CD8-positive, alpha-beta memory T cell (primary cell): ENCODE data around the gene MARCOL. TPM values are rescaled to one million over a fixed set of nuclear protein-coding genes. Genes with fewer than 3 reads are reported as not detected.

Source experiments
- CTCF ChIA-PET: fragments of 350-600 bp; sonication (Branson Sonifier 250); formaldehyde crosslinking; loops from one replicate; lab custom pipeline; 2021; ENCODE audit warnings: antibody characterized with exemption; lab: Charles Lee
- POLR2A ChIA-PET: fragments of 350-600 bp; sonication (Branson Sonifier 250); formaldehyde crosslinking; loops from one replicate; lab custom pipeline; 2021; ENCODE audit warnings: antibody characterized with exemption; lab: Charles Lee
- DNase-seq, 5 donors: peaks; one replicate each; pipeline versions ENCODE4 v3.0.0 to v3.0.0-alpha.2; 2020 to 2022; ENCODE audit warnings: mixed read lengths in 1 of 5
- H3K27ac ChIP-seq: one replicate; pipeline ENCODE4 v1.7.0; 2013; ENCODE audit warnings: low read depth, mild to moderate bottlenecking, low read length, moderate library complexity
- H3K27me3 ChIP-seq: 2 replicates; pipeline ENCODE4 v1.7.0; 2013; ENCODE audit warnings: low read length, mild to moderate bottlenecking; ENCODE audit not compliant: insufficient read depth, poor library complexity, severe bottlenecking
- H3K36me3 ChIP-seq: 2 replicates; pipeline ENCODE4 v1.7.0; 2013; ENCODE audit warnings: mild to moderate bottlenecking, low read length, moderate library complexity; ENCODE audit not compliant: insufficient read depth
- H3K4me1 ChIP-seq: 2 replicates; pipeline ENCODE4 v1.7.0; 2013; ENCODE audit warnings: mild to moderate bottlenecking, low read length, moderate library complexity; ENCODE audit not compliant: insufficient read depth
- H3K4me3 ChIP-seq: 2 replicates; pipeline ENCODE4 v1.7.0; 2013; ENCODE audit warnings: mild to moderate bottlenecking, low read length
- H3K9me3 ChIP-seq: 2 replicates; pipeline ENCODE4 v1.7.0; 2013; ENCODE audit warnings: mild to moderate bottlenecking, low read length
- H3K27ac Mint-ChIP-seq, 8 donors: one replicate each; pipeline ENCODE4 v1.8.0; 2020 to 2021; ENCODE audit warnings: mixed read lengths in 8 of 8, mild to moderate bottlenecking in 6 of 8, inconsistent platforms in 3 of 8, moderate library complexity in 3 of 8
- H3K27me3 Mint-ChIP-seq, 2 donors: one replicate each; pipeline ENCODE4 v1.8.0; 2020 to 2021; ENCODE audit warnings: mixed read lengths in 2 of 2, mild to moderate bottlenecking in 1 of 2, moderate library complexity in 1 of 2
- H3K36me3 Mint-ChIP-seq, 3 donors: one replicate each; pipeline ENCODE4 v1.8.0; 2020 to 2021; ENCODE audit warnings: mixed read lengths in 3 of 3, inconsistent platforms in 1 of 3, mild to moderate bottlenecking in 1 of 3
- H3K4me1 Mint-ChIP-seq, 3 donors: one replicate each; pipeline ENCODE4 v1.8.0; 2020 to 2021; ENCODE audit warnings: mixed read lengths in 3 of 3, inconsistent platforms in 1 of 3, mild to moderate bottlenecking in 1 of 3
- H3K4me3 Mint-ChIP-seq, 7 donors: one replicate each; pipeline ENCODE4 v1.8.0; 2020 to 2021; ENCODE audit warnings: mixed read lengths in 7 of 7, mild to moderate bottlenecking in 6 of 7, moderate library complexity in 4 of 7, inconsistent platforms in 2 of 7
- H3K9me3 Mint-ChIP-seq, 5 donors: one replicate each; pipeline ENCODE4 v1.8.0; 2020 to 2022; ENCODE audit warnings: mixed read lengths in 5 of 5, mild to moderate bottlenecking in 3 of 5, moderate library complexity in 2 of 5, inconsistent platforms in 1 of 5
- polyA plus RNA-seq: library from polyadenylated mRNA; unstranded; fragments of 300-500 nt; fragmentation: Illumina TruSeq; gene quantifications from one replicate; pipeline ENCODE4 v1.2.3, GENCODE V29; 2021
- total RNA-seq, 2 experiments: library from RNA; stranded (reverse); gene quantifications; one replicate each; pipeline ENCODE4 v1.2.3, GENCODE V29; 2021

Gene MARCOL, protein sequence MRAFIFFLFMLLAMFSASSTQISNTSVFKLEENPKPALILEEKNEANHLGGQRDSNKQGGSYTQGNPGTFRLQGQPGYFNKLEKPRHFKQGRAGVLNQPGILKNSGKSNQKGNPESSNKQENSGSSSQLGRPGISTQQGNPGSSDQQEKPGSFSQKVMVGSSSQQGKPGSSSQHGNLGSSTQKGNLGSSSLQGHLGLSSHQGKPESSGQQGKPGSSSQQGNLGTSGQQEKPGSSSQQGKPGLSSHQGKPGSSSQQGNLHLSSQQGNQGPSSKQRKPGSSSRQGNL
- total RNA-seq (not detected), polyA plus RNA-seq (not detected)

DNA sequence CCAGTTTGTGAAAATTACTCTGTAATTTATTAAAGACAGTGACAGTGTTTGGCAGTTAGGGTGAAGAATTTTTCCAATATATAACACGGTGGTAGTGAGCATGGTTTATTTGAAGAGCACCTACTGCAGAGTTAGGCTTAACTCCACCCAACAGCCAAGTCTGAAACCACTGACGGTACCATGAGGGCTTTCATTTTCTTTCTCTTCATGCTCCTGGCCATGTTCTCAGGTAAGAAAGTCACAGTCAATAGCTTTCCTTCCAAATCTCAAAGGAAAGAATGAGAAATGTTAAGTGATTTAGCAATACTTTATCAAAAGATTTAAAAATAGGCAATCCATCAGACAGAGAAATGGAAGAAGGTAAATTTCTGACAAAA lies at the start of gene MARCOL:
Gene MARCOL, plus strand, starts transcription at position 108 of the 377 bp plus-strand sequence. Its CDS starts 73 bp downstream, at position 181.
- Mint-ChIP-seq H3K27me3 (peaks cover 0 to 4% of the 10 kb centered on the region in 2 donors), H3K9me3 (no peaks in the 10 kb centered on the region), H3K36me3 (no peaks in the 10 kb centered on the region), H3K4me1 (no peaks in the 10 kb centered on the region), H3K27ac (no peak within 1 kb of the TSS), H3K4me3 (no peak within 1 kb of the TSS)
- Histone ChIP-seq H3K9me3 (no peaks in the 10 kb centered on the region), H3K36me3 (no peaks in the 10 kb centered on the region), H3K27ac (no peak within 1 kb of the TSS), H3K4me1 (no peaks in the 10 kb centered on the region), H3K27me3 (no peaks in the 10 kb centered on the region), H3K4me3 (no peak within 1 kb of the TSS)
- POLR2A ChIA-PET = no interaction called here
- CTCF ChIA-PET = no interaction called here
- no peak for DNase-seq

DNA sequence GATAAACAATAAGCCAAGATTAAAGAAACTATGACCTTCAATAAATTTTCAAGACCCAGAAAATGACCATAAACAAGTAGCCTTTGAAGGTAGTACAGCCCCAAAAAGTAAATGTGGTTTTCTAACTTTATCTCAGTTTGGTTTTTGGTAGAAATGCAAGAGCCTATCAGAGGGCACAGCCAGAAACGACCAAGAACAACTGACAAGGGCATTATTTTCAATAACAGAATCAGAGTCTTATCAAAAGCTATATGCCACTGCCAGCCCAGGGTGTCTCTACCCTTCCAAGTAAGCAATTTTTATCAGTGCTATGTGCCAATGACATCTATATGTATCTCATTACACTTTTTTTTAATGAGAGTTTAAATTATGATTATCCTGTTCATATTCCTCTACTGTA lies 47.3 kb upstream of the MARCOL start:
- Histone ChIP-seq H3K27ac (no peak overlapping the region), H3K4me1 (no peaks in the 10 kb centered on the region), H3K36me3 (no peaks in the 10 kb centered on the region), H3K27me3 (no peaks in the 10 kb centered on the region), H3K4me3 (no peak overlapping the region), H3K9me3 (no peaks in the 10 kb centered on the region)
- no peak overlapping the region for H3K4me3 Mint-ChIP-seq
- ChIA-PET CTCF (no interaction called here), POLR2A (no interaction called here)
- H3K9me3 Mint-ChIP-seq = no peaks in the 10 kb centered on the region
- H3K27me3 Mint-ChIP-seq = peaks cover 0 to 2% of the 10 kb centered on the region in 2 donors
- H3K36me3 Mint-ChIP-seq = no peaks in the 10 kb centered on the region
- H3K4me1 Mint-ChIP-seq = no peaks in the 10 kb centered on the region
- H3K27ac Mint-ChIP-seq = no peak overlapping the region
- no peak for DNase-seq

DNA sequence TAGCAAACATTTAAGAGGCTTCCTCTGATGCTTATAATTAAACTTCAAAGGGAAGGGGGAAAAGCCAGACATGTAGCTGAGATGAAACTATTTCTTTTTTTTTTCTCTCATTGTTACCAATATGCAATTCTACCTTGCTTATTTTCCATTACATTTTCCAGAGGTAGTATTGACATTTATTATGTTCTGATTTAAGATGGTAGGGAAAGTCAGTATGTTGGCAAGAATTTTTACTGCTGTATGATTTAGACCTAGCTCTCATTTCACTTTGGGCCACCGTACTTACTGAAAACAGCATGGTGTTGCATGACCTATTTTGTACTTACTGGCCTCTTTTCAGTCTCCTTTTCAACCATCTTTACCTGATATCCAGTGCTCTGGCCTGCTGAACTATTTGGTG lies 45.1 kb upstream of the MARCOL start:
- H3K4me1 Mint-ChIP-seq = no peaks in the 10 kb centered on the region
- H3K36me3 Mint-ChIP-seq = no peaks in the 10 kb centered on the region
- H3K9me3 ChIP-seq = no peaks in the 10 kb centered on the region
- no peaks in the 10 kb centered on the region for H3K27me3 ChIP-seq
- no peak overlapping the region for H3K4me3 ChIP-seq
- no peaks in the 10 kb centered on the region for H3K9me3 Mint-ChIP-seq
- POLR2A ChIA-PET = no interaction called here
- H3K4me1 ChIP-seq = no peaks in the 10 kb centered on the region
- no peak overlapping the region for H3K27ac ChIP-seq
- DNase-seq = no peak
- H3K27ac Mint-ChIP-seq = no peak overlapping the region
- peaks cover 0 to 2% of the 10 kb centered on the region in 2 donors for H3K27me3 Mint-ChIP-seq
- no peak overlapping the region for H3K4me3 Mint-ChIP-seq
- no peaks in the 10 kb centered on the region for H3K36me3 ChIP-seq
- CTCF ChIA-PET = no interaction called here

DNA sequence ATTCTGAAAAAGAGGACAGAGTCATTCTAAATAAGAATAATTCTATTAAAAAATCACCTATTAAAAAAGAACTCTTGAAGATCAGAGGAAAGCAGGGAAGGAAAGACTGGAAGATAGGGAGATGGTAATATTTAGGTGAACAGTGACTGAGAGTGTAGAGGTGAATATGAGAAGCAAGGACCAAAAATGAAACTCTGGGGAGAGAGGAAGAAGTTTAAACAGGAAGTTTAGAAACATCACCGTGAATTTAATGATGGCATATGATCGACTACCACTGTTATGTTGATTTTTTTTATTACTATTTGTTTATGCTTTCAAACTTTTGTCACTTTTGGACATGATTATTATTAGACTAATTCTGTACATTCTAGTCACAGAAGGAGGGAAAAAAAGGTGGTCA lies 37.2 kb upstream of the MARCOL start:
- CTCF ChIA-PET = no interaction called here
- DNase-seq = no peak
- POLR2A ChIA-PET = no interaction called here

DNA sequence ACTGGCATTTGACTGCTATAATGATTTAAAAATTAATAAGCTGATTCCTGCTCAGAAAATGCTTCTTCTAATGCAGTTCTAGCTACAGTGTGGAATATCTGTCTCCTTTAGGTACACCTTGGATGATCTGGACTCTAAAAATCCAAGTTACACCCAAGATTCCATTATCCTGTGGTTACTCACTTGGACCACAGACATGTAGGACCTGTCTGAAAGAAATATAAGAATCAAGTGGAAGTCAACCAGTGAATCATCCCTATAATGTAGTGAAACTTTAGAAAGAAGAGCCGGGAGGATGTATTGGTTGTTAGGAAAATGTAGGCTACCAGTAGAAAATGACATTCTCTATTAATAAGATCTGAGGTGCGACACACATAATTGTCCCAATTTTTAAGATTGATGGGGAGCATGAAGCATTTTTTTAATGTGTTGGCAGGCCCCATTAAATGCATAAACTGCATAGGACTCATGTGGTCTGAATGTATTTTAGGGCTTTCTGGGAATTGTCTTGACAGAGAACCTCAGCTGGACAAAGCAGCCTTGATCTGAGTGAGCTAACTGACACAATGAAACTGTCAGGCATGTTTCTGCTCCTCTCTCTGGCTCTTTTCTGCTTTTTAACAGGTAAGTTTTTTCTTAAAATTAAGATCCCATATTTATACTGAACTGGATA lies 35.7 kb upstream of the MARCOL start, which contains the start of gene SPINK6:
Gene SPINK6, plus strand, starts transcription at position 512 of the 673 bp plus-strand sequence. Its CDS starts 55 bp downstream, at position 567.
- Histone ChIP-seq H3K27ac (no peak within 1 kb of the TSS), H3K9me3 (no peaks in the 10 kb centered on the region), H3K4me3 (no peak within 1 kb of the TSS), H3K36me3 (no peaks in the 10 kb centered on the region), H3K27me3 (no peaks in the 10 kb centered on the region), H3K4me1 (no peaks in the 10 kb centered on the region)
- ChIA-PET CTCF (no interaction called here), POLR2A (no interaction called here)
- no peaks in the 10 kb centered on the region for H3K4me1 Mint-ChIP-seq
- no peak within 1 kb of the TSS for H3K27ac Mint-ChIP-seq
- no peak within 1 kb of the TSS for H3K4me3 Mint-ChIP-seq
- H3K36me3 Mint-ChIP-seq = no peaks in the 10 kb centered on the region
- H3K9me3 Mint-ChIP-seq = no peaks in the 10 kb centered on the region
- DNase-seq = no peak
- H3K27me3 Mint-ChIP-seq = peaks cover 2 to 10% of the 10 kb centered on the region in 2 donors

More for the DNA sequence above, 37.2 kb upstream of the MARCOL start:
- H3K36me3 ChIP-seq = no peaks in the 10 kb centered on the region
- H3K9me3 ChIP-seq = no peaks in the 10 kb centered on the region
- Mint-ChIP-seq H3K9me3 (no peaks in the 10 kb centered on the region), H3K27ac (no peak overlapping the region), H3K27me3 (peaks cover 2 to 6% of the 10 kb centered on the region in 2 donors), H3K4me3 (no peak overlapping the region), H3K36me3 (no peaks in the 10 kb centered on the region), H3K4me1 (no peaks in the 10 kb centered on the region)
- H3K4me1 ChIP-seq = no peaks in the 10 kb centered on the region
- H3K27ac ChIP-seq = no peak overlapping the region
- no peak overlapping the region for H3K4me3 ChIP-seq
- H3K27me3 ChIP-seq = no peaks in the 10 kb centered on the region

DNA sequence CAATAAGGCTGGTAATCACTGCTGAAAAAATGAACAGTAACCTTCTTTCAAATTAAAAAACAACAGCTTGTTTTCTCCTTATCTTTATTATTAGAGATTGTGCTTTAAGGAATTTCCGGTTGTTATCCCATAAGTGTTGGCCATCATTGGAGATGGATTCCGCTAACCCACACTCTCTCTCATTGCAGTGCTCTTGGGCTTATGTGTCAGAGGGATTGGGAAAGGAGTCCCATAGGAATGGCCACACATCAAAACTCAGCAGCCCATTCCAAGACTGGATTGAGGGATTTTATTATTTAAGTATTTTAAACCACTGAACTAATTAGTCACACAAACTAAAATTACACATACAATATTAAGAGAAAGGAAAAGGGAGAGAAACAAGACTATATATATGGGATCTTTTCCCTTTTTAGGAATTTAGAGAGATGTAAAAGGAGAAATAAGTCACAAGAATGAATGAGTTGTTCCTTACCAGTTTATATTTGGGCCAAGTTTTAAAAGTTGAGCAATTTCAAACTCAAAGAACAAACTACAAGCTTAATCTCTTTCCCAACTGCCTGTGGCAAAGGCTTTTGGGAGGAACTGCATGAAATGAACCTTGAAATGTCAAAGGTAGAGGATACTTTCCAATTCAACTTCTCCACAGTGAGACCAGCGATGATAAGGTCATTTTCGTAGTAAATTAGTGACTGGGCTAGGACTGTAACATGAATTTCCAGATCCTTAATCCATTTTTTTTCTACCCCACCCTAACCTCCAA lies 33.1 kb upstream of the MARCOL start:
- no peak overlapping the region for H3K27ac Mint-ChIP-seq
- H3K4me3 Mint-ChIP-seq = no peak overlapping the region
- POLR2A ChIA-PET = no interaction called here
- Histone ChIP-seq H3K27me3 (no peaks in the 10 kb centered on the region), H3K4me1 (no peaks in the 10 kb centered on the region), H3K4me3 (no peak overlapping the region), H3K36me3 (no peaks in the 10 kb centered on the region), H3K27ac (no peak overlapping the region), H3K9me3 (no peaks in the 10 kb centered on the region)
- CTCF ChIA-PET = no interaction called here
- H3K4me1 Mint-ChIP-seq = no peaks in the 10 kb centered on the region
- no peaks in the 10 kb centered on the region for H3K36me3 Mint-ChIP-seq
- no peak for DNase-seq
- no peaks in the 10 kb centered on the region for H3K9me3 Mint-ChIP-seq
- H3K27me3 Mint-ChIP-seq = peaks cover 2 to 10% of the 10 kb centered on the region in 2 donors

DNA sequence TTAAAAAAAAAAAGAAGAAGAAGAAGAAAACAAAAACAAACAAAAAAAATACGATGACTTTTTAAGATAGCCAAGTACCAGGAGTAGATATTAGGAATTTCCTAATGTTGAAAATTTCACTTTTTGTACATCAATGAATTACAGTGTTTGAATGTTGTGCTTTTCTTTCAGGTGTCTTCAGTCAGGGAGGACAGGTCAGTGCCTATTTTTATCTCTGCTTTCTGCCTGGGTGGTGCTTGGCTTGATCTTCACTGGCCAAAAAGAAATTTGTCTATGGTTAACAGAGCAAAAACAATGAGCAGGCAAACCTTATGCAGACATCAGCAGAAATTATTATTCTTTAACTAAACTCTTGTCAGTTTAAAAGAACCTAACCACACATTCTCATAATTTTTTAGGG lies 32.5 kb upstream of the MARCOL start:
- no peaks in the 10 kb centered on the region for H3K4me1 ChIP-seq
- no peaks in the 10 kb centered on the region for H3K9me3 ChIP-seq
- ChIA-PET CTCF (no interaction called here), POLR2A (no interaction called here)
- H3K27ac ChIP-seq = no peak overlapping the region
- H3K27ac Mint-ChIP-seq = no peak overlapping the region
- no peaks in the 10 kb centered on the region for H3K36me3 ChIP-seq
- H3K27me3 Mint-ChIP-seq = peaks cover 2 to 10% of the 10 kb centered on the region in 2 donors
- no peak overlapping the region for H3K4me3 Mint-ChIP-seq
- no peak overlapping the region for H3K4me3 ChIP-seq
- no peak for DNase-seq
- no peaks in the 10 kb centered on the region for H3K36me3 Mint-ChIP-seq
- no peaks in the 10 kb centered on the region for H3K27me3 ChIP-seq
- H3K4me1 Mint-ChIP-seq = no peaks in the 10 kb centered on the region
- no peaks in the 10 kb centered on the region for H3K9me3 Mint-ChIP-seq

DNA sequence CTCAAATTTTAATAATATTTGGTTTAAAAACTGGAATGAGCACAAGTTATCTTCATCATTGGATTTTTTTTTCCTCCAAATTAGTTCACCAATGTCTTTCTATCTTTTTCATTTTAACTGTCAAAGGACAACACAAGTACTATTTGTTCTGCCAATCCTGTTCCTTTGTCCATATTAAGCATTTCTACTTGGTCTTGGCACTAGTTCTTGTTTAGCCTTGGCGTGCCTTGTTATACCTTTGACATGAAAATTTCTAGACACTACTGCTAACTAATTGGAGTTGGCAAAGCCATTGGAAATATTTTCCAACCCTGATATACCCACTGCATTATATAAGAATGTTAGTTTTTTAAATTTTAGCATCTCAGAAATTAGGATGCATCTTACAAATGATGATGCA lies 31.7 kb upstream of the MARCOL start:
- no peak for DNase-seq
- H3K9me3 Mint-ChIP-seq = peaks cover 0 to under 1% (median 0%) of the 10 kb centered on the region in 5 donors
- CTCF ChIA-PET = no interaction called here
- H3K9me3 ChIP-seq = no peaks in the 10 kb centered on the region
- no peak overlapping the region for H3K27ac ChIP-seq
- no peaks in the 10 kb centered on the region for H3K36me3 ChIP-seq
- no peaks in the 10 kb centered on the region for H3K27me3 ChIP-seq
- no peak overlapping the region for H3K4me3 Mint-ChIP-seq
- no peaks in the 10 kb centered on the region for H3K36me3 Mint-ChIP-seq
- no peaks in the 10 kb centered on the region for H3K4me1 Mint-ChIP-seq
- no peak overlapping the region for H3K27ac Mint-ChIP-seq
- POLR2A ChIA-PET = no interaction called here
- H3K4me3 ChIP-seq = no peak overlapping the region
- H3K27me3 Mint-ChIP-seq = peaks cover 4 to 10% of the 10 kb centered on the region in 2 donors
- H3K4me1 ChIP-seq = no peaks in the 10 kb centered on the region
